Panc1 (cell line): ENCODE data around the gene ZNF629.

ENCODE experiments used
- CTCF ChIP-seq: fragments of 450-650 bp; IDR thresholded peaks from 2 replicates; pipeline ENCODE4 v1.5.1; 2017; ENCODE audit warnings: mild to moderate bottlenecking
- POLR2AphosphoS5 ChIP-seq: IDR thresholded peaks from 2 replicates; pipeline ENCODE4 v1.6.1; 2012; ENCODE audit warnings: mild to moderate bottlenecking, low read depth, low read length, moderate library complexity
- REST ChIP-seq, 2 experiments: IDR thresholded peaks; 2 replicates each; pipeline ENCODE4 v1.6.1; 2011 to 2012; ENCODE audit warnings: low read depth in 2 of 2, control low read depth in 1 of 2, low read length in 1 of 2, mild to moderate bottlenecking in 1 of 2, moderate library complexity in 1 of 2; ENCODE audit not compliant: insufficient read depth in 1 of 2
- SIN3A ChIP-seq: IDR thresholded peaks from 2 replicates; pipeline ENCODE4 v1.6.1; 2012; ENCODE audit warnings: low read depth, mild to moderate bottlenecking, low read length, moderate library complexity, borderline replicate concordance; ENCODE audit not compliant: insufficient read depth
- TCF7L2 ChIP-seq: IDR thresholded peaks from 2 replicates; pipeline ENCODE4 v1.6.1; 2011; ENCODE audit warnings: mild to moderate bottlenecking, low read depth, low read length, inconsistent platforms

- TF ChIP-seq CTCF: no peak
- TF ChIP-seq POLR2AphosphoS5: no peak
- no peak for TF ChIP-seq REST (IDR thresholded peaks at IDR 0.05; ENCODE audit: insufficient read depth in 1 of 2, low read depth in 2 of 2, low read length in 1 of 2)
- TF ChIP-seq SIN3A: no peak
- TF ChIP-seq TCF7L2: no peak
Measured at GRCh38 chr16:30737794-30738648, 49.0 kb downstream of the ZNF629 start.
